Amygdala (tissue), 56 donors: Measurements from ENCODE around the gene ZNF586.
A peak's percentile ranks its signal among the peaks of the same experiment; 100 is the strongest.
"Not testable (repeated sequence)": the region's sequence is repeated elsewhere in the genome, so short reads cannot be mapped to it uniquely, and the experiment has no call there.

Experiments
- DNase-seq, 56 donors: peaks; one replicate each; lab custom pipeline; 2025; lab: John Stamatoyannopoulos, UW

Gene ZNF586

GRCh38 chr19:57821095-57821494, 51.6 kb downstream of the ZNF586 start:
- DNase-seq = not testable (repeated sequence)

GRCh38 chr19:57821501-57821900, 52.0 kb downstream of the ZNF586 start:
- DNase-seq = not testable (repeated sequence)

GRCh38 chr19:57823155-57823554, 53.7 kb downstream of the ZNF586 start:
- DNase-seq = not testable (repeated sequence)

GRCh38 chr19:57823608-57824007, 54.1 kb downstream of the ZNF586 start:
- not testable (repeated sequence) for DNase-seq

GRCh38 chr19:57825511-57825910, 56.0 kb downstream of the ZNF586 start:
- DNase-seq = no peak

GRCh38 chr19:57829316-57829715, 59.8 kb downstream of the ZNF586 start:
- no peak for DNase-seq

- DNase-seq = peak in 51 of 56 donors; percentile 1 to 82 (median 37)
Measured at GRCh38 chr19:57830071-57830602, 60.7 kb downstream of the ZNF586 start, which contains the start of gene ZNF587B. ZNF587B (plus strand) TSS chr19:57830299; CDS start chr19:57830529, 230 bp downstream.
